ENCODE measurements around the gene C3AR1.
"Not testable (repeated sequence)": the region's sequence is repeated elsewhere in the genome, so short reads cannot be mapped to it uniquely, and the experiment has no call there.

C3AR1 gene

DNA sequence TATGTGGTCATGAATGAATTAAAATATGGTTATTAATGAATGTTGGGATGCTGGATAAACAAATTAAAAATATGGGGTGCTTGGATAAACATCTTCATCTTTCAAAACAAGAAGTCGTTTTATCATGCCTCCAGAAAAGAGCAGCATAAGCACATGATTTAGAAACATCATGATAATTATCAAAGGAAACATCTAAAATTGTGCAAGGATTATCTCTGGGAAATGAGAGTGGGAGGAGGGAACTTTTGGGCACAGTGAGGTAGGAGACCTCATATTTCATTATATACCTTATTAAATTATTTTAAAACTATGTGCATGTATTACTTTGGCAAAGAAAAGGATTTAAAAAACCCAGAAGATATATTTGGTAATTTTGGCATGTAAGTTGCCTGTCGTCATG, 8.9 kb downstream of the C3AR1 start:
- no peak for DNase-seq (ENCODE audit: low spot score)

DNA sequence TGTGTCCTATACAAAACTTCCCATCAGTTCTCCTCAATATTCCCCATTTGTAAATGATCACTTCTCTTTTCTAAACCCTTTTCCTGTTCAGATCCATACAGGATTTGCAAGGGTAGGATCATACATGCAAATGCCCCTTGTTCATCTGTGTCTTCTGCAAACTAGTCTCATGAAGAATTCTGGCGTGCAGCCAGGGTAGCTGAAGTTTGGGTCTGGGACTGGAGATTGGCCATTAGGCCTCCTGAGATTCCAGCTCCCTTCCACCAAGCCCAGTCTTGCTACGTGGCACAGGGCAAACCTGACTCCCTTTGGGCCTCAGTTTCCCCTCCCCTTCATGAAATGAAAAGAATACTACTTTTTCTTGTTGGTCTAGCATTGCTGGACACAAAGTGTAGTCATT, 11.3 kb downstream of the C3AR1 start:
- no peak for DNase-seq (ENCODE audit: low spot score)

DNA sequence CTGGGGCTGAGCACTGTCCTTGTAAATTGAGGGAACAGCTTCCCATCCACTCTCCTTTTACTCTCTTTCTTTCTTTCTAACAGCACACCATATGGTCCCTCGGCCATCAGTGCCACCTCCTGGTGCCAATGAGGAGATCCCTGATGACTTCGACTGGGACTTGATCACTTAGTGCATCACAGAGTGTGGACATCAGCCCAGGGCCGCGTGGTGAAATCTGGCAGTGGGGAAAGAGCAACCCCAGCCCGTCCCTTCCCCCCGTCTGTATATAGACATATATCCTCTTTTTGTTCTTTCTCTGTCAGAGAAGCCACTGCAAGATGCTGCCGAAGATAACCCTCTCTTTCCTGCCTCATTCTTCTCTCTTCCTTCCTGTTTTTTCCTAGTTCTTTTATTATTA, 13.5 kb downstream of the C3AR1 start:
- DNase-seq (ENCODE audit: low spot score) = no peak

DNA sequence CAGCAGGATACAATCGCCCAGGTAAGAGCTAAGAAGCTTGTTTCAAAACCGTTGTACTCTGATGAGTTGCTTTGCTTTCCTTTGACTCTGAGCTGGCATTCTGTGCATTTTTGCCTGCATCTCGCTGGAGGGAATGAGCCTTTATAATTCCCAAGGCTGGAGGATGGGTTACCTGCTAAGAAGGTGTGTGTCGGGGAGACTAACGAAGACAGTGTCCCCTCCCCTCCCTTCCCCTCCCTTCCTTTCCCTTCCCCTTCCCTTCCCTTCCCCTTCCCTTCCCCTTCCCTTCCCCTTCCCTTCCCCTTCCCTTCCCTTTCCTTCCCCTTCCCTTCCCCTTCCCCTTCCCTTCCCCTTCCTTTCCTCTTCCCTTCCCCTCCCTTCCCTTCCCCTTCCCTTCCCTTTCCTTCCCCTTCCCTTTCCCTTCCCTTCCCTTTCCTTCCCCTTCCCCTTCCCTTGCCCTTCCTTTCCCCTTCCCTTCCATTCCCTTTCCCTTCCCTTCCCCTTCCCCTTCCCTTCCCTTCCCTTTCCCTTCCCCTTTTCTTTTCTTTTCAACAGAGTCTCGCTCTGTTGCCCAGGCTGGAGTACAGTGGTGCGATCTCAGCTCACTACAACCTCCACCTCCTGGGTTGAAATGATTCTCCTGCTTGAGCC, 15.4 kb downstream of the C3AR1 start:
- no peak for DNase-seq (ENCODE audit: low spot score)

DNA sequence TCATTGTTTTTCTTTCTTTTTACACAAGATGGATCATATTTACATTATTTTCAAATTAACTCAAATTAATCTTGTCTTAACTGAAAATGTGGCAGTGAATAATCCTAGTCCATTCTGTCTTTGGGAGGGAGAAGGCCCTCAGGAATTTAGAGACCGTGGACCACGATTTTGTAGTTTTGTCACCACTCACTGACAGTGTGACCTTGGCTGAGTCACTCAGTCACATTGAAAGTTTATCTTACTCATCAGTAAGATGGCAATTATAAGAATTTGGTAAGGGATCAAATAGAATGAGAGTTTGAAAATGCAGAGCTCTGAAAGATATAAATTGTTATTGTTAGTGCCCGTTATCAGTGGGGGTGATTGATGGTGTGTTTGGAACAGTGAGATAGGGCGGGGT, 17.3 kb downstream of the C3AR1 start:
- no peak for DNase-seq (ENCODE audit: low spot score)

DNA sequence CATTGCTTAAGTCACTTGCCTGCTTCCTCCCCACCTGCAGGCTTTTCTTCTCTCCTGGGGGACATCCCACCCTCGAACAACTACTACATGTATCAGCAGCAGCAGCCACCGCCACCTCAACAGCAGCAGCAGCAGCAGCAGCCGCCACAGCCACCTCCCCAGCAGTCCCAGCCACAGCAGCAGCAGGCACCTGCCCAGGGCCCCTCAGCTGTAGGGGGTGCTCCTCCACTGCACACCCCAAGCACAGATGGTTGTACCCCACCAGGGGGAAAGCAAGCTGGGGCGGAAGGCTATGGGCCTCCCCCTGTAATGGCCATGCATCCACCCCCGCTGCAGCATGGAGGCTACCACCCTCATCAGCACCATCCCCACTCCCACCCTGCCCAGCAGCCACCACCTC, 18.3 kb downstream of the C3AR1 start:
- DNase-seq (ENCODE audit: low spot score) = no peak

DNA sequence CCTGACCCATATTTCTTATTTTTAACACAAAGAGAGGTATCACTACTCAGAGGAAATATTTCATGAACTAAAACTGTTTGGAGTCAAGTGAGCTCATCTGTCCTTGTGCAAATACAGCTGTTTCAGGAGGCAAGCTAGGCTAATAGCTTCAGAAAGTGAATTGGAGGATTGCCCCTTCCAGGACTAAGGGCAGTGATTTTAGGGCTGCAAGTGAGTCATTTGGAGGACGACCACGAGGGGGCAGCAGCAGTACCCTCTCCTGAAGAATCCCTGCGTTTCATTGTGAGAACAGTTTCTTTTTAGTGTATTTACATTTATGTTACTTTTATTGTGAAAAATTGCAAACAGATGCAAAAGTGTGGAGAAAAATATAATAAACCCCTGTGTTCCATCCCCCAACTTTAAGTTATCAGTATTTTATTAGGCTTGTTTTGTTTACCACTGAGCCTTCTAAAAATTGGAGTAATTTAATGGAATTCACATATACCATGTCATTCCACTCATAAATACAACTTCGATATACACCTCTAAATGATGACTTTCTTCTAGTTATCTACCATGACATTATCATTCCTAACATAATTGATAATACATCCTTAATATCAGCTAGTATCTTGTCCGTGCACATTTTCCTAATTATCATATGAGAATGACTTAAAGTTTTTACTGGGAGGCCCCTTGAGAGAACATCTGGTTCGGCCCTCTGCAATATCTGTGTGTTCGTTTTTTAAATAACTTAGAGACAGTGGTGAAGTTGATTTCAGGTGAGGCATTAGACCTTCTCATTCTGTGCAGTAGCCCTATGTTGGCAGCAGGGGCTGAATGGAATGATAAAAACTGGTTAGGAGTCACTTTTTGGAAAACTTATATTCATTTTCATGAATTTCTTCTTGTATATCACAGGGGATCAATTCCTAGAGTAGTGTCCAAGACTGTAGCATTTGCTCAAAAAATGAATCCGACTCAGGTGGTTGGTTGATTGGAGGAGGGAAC, 19.9 kb downstream of the C3AR1 start:
- peak; percentile 80 for DNase-seq (ENCODE audit: low spot score)

DNA sequence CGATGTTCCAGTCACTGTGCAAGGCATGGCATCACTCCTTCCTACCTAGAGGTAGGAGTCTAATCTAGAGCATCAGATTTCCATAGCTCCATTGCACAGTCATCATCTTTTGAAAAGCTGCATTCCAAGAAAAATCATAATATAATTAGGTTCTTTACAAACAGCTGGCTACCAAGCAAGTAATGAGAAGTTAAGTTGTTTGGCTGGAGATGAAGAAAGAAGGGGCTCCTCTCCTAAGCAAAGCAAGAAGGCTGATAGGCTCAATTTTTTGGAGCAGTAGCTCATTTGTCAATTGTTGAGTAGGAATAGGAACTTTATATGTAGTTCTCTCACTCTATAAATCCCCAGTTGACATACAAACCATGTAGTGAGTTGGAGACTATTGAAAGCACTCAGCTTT, 25.4 kb downstream of the C3AR1 start:
- DNase-seq (ENCODE audit: low spot score) = no peak

DNA sequence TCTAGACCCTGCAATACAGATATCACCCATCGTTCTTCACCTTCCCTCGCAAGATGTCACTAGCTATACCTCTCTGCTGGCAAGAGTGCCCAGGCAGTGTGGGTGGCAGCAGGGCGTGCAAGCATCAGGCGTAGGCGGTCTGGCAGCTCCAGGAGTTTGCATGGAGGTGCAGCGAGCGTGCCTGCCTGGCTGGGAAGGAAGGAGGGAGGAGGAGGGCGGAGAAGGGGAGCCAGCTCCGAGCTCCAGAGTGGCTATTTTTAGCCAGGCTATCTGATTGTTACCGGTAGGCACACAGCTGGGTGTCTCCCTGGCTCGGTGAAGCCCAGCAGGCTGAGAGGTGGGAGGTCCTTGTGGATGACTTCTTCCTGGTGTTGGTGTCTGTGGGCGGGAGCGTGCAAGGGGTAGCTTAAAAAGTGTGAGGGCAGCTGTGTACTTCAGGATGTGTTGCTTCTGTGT, 27.5 kb downstream of the C3AR1 start:
- no peak for DNase-seq (ENCODE audit: low spot score)

DNA sequence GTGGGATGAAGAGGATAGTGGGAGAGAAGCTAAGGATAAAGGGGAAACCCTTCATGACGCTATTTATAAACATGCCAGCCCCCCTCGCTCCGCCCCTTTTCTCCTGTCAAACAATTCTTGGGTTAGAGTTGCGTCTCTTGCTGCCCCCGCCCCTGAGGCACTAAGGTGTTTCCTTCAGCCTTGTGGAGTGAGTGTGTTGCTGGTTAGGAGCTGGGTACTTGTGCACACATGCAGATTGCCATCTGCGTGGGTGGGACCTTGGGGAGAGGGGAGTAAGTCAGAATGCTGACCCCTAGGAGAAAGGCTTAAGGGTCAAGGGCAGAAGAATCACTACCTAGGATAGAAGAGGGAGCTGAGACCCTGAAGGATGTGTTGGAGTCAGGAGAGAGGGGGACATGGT, 28.2 kb downstream of the C3AR1 start:
- DNase-seq (ENCODE audit: low spot score) = no peak

DNA sequence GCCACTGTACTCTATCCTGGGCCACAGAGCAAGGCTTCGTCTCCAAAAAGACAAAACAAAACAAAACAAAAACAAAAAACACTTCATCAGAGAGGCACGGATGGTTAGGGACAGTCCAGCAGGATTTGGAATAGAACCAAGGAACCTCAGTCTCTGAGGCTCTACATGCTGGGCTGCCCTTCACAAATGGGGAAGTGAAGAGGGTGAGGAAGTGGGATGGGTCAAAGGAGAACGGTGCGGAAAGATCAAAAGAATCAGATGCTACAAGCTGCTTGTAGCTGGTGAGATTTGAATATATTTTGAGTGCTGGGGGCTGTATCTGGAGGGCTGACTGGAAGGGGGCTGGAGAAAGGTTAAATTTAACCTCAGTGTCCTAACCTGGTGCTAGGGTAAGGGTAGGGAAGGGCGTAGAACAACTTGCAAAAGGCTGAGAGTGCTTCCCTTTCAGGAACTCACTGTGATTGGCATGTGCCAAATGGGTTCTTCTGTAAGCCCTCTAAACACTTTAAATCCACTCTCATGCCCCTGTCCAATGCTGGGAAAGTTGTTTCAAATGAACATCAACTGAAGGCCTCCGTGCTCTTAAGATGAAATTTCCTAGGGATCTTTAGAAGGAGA, 29.0 kb downstream of the C3AR1 start:
- no peak for DNase-seq (ENCODE audit: low spot score)

DNA sequence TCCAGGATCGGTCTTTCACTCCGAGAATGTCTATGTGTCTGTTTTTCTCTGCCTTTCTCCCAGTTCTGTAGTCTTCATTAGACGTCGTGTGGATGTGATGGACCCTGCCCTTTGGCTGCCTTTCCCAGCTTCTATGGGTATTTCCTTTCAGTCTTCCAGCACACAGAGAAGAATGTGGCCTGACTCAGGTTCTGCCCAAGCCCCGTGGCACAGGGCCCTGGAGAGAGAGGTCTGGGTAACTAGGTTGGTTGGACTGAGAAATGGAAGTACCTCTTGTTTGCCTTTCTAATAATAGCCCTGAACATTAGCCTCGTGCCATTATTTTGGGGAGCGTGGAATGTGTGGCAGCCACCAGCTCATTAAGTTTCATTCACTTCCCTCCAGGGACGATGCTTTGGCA, 29.8 kb downstream of the C3AR1 start:
- DNase-seq (ENCODE audit: low spot score) = no peak

DNA sequence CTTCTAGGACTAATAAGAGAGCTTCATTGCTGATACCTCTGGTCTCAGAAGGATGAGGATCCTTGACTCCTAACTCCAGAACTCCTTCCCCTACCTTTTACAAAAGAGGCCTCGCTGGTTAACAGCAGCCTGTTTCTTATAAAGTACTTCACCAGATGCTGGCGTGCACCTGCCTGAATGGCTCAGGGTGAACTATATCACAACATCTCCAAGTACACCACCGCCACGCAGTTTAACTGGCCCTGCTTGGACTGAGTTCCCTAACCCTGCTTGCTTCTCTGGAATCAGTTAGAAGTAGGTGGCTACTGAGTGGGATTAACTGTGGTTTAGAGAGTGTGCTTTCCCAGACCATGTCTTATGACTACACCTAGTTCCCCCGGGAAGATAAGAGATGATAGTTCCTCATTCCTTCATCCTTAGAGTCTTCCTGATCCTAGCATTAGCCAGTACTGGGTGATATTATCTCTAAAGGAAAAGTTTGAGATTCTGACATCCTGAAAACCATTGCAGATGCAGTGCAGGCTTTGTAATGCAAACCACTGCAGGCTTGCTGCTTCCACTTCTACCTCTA, 30.6 kb downstream of the C3AR1 start:
- DNase-seq (ENCODE audit: low spot score) = no peak

DNA sequence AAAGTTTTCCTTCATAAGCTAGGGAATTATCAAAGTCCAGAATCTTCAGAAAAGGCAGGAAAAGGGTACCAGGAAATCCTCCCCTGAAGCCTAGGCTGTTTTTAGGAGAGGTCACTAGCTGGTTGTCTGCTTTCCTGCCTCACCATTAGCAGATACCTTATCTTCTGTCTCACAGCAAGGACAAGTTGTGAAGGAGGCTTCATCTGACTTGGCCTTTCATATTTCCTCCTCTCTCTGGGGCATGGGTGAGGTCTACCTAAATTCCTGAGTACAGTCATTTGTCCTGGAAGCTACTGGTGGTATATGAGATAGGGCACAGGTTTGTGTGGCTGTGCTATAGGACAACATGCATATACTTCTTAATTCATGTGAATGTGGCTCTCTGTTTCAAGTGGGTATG, 31.4 kb downstream of the C3AR1 start:
- DNase-seq (ENCODE audit: low spot score) = no peak

DNA sequence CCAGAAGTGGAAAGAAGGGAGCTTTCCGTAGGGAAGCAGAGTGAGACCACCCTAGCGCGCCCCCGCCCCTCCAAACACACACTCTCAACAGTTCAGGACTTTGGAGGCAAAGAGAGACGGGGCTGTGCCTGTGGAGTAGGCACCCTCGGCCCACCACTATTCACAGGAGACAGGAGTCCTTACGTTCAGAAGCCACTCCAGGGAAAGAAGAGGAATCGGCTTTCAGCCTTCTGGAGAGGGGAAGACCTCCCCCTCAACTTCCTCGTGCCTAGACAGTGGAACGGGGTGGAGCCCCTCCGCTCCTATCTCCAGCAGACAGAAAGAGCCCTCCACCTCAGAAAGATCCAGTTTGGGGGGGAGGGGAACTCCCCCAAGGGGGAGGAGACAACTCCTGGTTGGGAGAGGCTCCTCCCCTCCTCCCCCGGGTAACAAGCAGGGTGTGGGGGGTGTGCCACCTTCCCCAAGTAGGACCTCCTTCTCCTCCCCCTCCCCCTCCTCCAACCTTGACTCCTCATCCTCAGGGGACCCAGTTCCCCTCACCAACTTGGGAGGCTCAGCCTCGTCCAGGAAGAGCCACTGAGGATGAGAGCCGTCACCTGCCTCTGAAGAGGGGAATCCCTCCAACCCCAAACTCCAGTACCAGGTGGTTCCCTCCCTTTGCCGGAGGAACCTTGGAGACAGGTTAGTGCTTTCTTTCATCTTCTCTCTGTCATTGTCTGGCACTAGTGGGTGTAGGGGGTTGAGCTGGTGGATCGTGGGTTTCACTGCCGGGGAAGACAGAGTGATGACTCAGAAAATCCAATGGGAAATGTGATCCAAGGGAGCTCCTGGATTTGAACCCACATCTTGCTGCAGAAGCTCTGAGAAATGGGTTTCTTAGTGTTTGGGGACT, 32.8 kb downstream of the C3AR1 start:
- no peak for DNase-seq (ENCODE audit: low spot score)

DNA sequence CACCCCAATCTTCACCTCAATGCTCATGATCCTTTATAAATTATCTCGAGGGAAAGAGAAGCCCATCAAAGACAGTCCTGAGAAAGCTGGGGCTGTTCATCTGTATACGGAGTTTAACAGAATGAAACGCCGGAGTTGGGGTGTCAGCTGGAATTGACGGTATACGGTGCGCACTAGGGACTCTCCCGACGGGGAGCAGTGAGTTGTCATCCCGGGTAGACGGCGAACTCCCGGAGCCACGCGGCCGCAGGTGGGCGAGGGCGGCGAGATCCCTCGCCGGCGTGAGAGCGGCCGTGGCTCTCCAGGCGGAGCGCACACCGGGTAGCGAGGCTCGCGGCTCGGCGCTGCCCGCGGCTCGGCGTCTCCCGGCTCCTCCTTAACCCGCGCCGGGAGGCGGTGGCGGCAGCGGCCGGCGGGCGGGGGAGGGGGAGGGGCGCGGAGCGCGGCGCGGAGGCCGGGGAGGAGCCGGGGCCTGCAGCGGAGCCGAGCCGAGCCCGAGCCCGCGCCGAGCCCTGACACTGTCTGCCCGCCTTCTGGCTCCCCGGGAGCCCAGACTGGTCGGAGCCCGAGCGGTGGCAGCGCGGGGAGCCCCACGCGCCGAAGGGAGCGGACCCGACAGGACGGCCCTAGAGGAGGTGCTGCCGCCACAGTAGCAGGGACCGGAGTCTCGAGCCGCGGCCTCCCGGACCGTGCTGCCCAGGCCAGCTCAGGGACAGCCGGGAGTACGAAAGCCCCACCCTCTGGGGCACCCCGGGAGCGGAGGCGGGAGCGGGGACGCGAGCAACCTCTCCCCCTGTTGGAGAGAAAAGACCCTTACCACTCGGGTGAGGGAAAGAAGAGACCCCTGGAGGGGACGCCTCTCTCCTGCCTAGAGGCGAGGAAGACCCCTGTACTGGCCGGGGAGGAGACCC, 33.7 kb downstream of the C3AR1 start, which contains the start of gene FOXJ2:
Gene FOXJ2, plus strand, starts transcription at position 475 of the 911 bp plus-strand sequence. CDS start 7,117 bp downstream, outside the sequence.
- DNase-seq (ENCODE audit: low spot score) = peak; percentile 94

DNA sequence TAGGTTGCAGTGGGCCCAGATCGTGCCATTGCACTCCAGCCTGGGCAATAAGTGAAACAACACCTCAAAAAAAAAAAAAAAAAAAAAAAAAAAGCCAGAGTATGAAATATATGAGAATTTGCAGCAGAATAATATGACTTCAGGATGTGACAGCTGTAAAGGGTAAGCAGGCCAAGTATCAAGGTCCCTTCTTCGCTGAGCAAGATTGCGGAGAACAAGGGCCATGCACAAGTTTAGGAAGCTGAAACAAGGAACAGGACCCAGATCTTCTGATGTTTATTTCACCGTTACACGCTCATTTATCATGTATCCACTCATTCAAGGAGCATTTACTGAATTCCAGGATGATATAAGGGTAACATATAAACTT, 34.3 kb downstream of the C3AR1 start:
- DNase-seq (ENCODE audit: low spot score) = no peak

DNA sequence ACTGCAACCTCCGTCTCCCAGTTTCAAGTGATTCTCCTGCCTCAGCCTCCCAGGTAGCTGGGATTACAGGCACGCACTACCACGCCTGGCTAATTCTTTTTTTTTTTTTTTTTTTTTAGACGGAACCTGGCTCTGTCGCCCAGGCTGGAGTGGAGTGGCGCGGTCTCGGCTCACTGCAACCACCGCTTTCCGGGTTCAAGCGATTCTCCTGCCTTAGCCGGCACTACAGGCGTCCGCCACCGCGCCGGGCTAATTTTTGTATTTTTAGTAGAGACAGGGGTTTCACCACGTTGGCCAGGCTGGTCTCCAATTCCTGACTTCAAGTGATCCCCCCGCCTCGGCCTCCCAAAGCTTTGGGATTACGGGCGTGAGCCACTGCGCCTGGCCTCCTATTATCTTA, 35.1 kb downstream of the C3AR1 start:
- not testable (repeated sequence) for DNase-seq (ENCODE audit: low spot score)

DNA sequence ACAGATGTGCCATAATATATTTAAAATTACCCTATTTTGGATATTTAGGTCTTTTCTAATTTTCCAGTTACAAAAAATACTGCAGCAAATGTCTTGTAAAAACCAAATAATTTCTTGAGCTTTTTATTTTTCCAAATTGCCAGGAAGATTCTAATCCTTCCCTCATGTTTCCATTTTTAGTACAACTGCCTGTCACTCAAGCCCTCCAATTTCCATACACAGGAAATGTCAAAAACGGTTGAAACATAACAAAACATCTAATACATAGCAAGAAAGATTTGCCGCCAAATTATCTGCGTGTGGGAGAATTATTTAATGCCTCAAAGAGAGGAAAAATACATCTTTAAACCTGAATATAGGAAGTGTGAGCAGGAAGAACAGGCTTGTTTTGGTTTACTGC, 36.0 kb downstream of the C3AR1 start:
- DNase-seq (ENCODE audit: low spot score) = no peak

DNA sequence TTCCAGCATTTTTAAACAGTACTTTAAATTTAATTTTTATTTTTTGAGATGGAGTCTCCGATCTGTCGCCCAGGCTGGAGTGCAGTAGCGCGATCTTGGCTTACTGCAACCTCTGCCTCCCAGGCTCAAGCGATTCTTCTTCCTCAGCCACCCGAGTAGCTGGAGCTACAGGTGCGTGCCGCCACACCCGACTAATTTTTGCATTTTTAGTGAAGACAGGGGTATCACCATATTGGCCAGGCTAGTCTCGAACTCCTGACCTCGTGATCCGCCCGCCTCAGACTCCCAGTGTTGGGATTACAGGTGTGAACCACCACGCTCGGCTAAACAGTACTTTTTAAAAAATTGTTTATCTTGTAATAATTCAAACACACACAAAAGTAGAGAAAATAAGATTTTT, 37.9 kb downstream of the C3AR1 start:
- DNase-seq (ENCODE audit: low spot score) = no peak

All from left forelimb (tissue), 1 donor.